ENCODE results near the gene DOCK3. TPM values are rescaled to one million over a fixed set of nuclear protein-coding genes. Genes with fewer than 3 reads are reported as not detected.
"Not testable (repeated sequence)": the region's sequence is repeated elsewhere in the genome, so short reads cannot be mapped to it uniquely, and the experiment has no call there.

The DOCK3 gene
- total and polyA plus RNA-seq, 5 donors, result 1.9 to 5.2 (median 4.2) TPM

- ATAC-seq; H3K9me3 ChIP-seq (ENCODE audit: control insufficient read depth, low read length); H3K27ac ChIP-seq (ENCODE audit: low read length); H3K27me3 ChIP-seq (ENCODE audit: control insufficient read depth, insufficient read depth); H3K4me3 ChIP-seq (ENCODE audit: low read length); H3K4me1 ChIP-seq (ENCODE audit: control insufficient read depth, insufficient read depth, low read length); DNase-seq: not testable (repeated sequence)
- intact Hi-C loops (cut with DNase I), result loop anchor here in 1 of 4 donors (10.0 kb wide), 1 partner anchor 186 kb away; no protein-coding TSS in a partner anchor
- WGBS, result 88% methylated on average over 4 of the region's 4 CpGs
Measured at GRCh38 chr3:50688602-50689001, 13.9 kb downstream of the DOCK3 start.

GRCh38 chr3:50689558-50689957, 14.8 kb downstream of the DOCK3 start:
- H3K27me3 ChIP-seq (ENCODE audit: control insufficient read depth, insufficient read depth), result no peaks in the 10 kb centered on the region
- H3K27ac ChIP-seq (ENCODE audit: low read length), result no peak overlapping the region
- WGBS, result 43% methylated on average over 6 of the region's 6 CpGs
- no peak overlapping the region for H3K4me3 ChIP-seq (ENCODE audit: low read length)
- DNase-seq (no peak), ATAC-seq (no peak)
- H3K9me3 ChIP-seq (ENCODE audit: control insufficient read depth, low read length), result no peaks in the 10 kb centered on the region
- intact Hi-C loops (cut with DNase I), result loop anchor here in 1 of 4 donors (10.0 kb wide), 1 partner anchor 185 kb away; no protein-coding TSS in a partner anchor
- peaks cover 3% of the 10 kb centered on the region for H3K4me1 ChIP-seq (ENCODE audit: control insufficient read depth, insufficient read depth, low read length)

- intact Hi-C loops (cut with DNase I), result no loop called here
- WGBS, result 67% methylated on average over 2 of the region's 2 CpGs
Measured at GRCh38 chr3:50695031-50695430, 20.3 kb downstream of the DOCK3 start.

GRCh38 chr3:50696276-50696675, 21.5 kb downstream of the DOCK3 start:
- H3K4me3 ChIP-seq (ENCODE audit: low read length), result no peak overlapping the region
- no peak for DNase-seq
- H3K9me3 ChIP-seq (ENCODE audit: control insufficient read depth, low read length), result no peaks in the 10 kb centered on the region
- no peaks in the 10 kb centered on the region for H3K27me3 ChIP-seq (ENCODE audit: control insufficient read depth, insufficient read depth)
- no peaks in the 10 kb centered on the region for H3K4me1 ChIP-seq (ENCODE audit: control insufficient read depth, insufficient read depth, low read length)
- ATAC-seq, result no peak
- no peak overlapping the region for H3K27ac ChIP-seq (ENCODE audit: low read length)
- intact Hi-C loops (cut with DNase I), result no loop called here
- 87% methylated on average over 3 of the region's 3 CpGs for WGBS

More at GRCh38 chr3:50695031-50695430, 20.3 kb downstream of the DOCK3 start:
- Histone ChIP-seq H3K27ac (ENCODE audit: low read length) (no peak overlapping the region), H3K4me3 (ENCODE audit: low read length) (no peak overlapping the region), H3K27me3 (ENCODE audit: control insufficient read depth, insufficient read depth) (no peaks in the 10 kb centered on the region), H3K9me3 (ENCODE audit: control insufficient read depth, low read length) (no peaks in the 10 kb centered on the region), H3K4me1 (ENCODE audit: control insufficient read depth, insufficient read depth, low read length) (no peaks in the 10 kb centered on the region)
- DNase-seq (no peak), ATAC-seq (no peak)

GRCh38 chr3:50698269-50698668, 23.5 kb downstream of the DOCK3 start:
- no peaks in the 10 kb centered on the region for H3K4me1 ChIP-seq (ENCODE audit: control insufficient read depth, insufficient read depth, low read length)
- 92% methylated on average over 2 of the region's 2 CpGs for WGBS
- DNase-seq (no peak), ATAC-seq (no peak)
- H3K4me3 ChIP-seq (ENCODE audit: low read length), result no peak overlapping the region
- no peaks in the 10 kb centered on the region for H3K27me3 ChIP-seq (ENCODE audit: control insufficient read depth, insufficient read depth)
- no peaks in the 10 kb centered on the region for H3K9me3 ChIP-seq (ENCODE audit: control insufficient read depth, low read length)
- H3K27ac ChIP-seq (ENCODE audit: low read length), result no peak overlapping the region
- intact Hi-C loops (cut with DNase I), result no loop called here

GRCh38 chr3:50708620-50709019, 33.9 kb downstream of the DOCK3 start:
- H3K4me3 ChIP-seq (ENCODE audit: low read length), result no peak overlapping the region
- DNase-seq (no peak), ATAC-seq (no peak)
- H3K4me1 ChIP-seq (ENCODE audit: control insufficient read depth, insufficient read depth, low read length), result no peaks in the 10 kb centered on the region
- H3K27ac ChIP-seq (ENCODE audit: low read length), result no peak overlapping the region
- H3K27me3 ChIP-seq (ENCODE audit: control insufficient read depth, insufficient read depth), result no peaks in the 10 kb centered on the region
- H3K9me3 ChIP-seq (ENCODE audit: control insufficient read depth, low read length), result no peaks in the 10 kb centered on the region
- 36% methylated on average over 4 of the region's 4 CpGs for WGBS
- intact Hi-C loops (cut with DNase I), result no loop called here

- WGBS, result 48% methylated on average over 4 of the region's 4 CpGs
- no peaks in the 10 kb centered on the region for H3K4me1 ChIP-seq (ENCODE audit: control insufficient read depth, insufficient read depth, low read length)
- H3K9me3 ChIP-seq (ENCODE audit: control insufficient read depth, low read length), result no peaks in the 10 kb centered on the region
- DNase-seq (no peak), ATAC-seq (no peak)
- intact Hi-C loops (cut with DNase I), result no loop called here
- no peaks in the 10 kb centered on the region for H3K27me3 ChIP-seq (ENCODE audit: control insufficient read depth, insufficient read depth)
- H3K4me3 ChIP-seq (ENCODE audit: low read length), result no peak overlapping the region
- H3K27ac ChIP-seq (ENCODE audit: low read length), result no peak overlapping the region
Measured at GRCh38 chr3:50714946-50715345, 40.2 kb downstream of the DOCK3 start.

GRCh38 chr3:50724831-50725230, 50.1 kb downstream of the DOCK3 start:
- ATAC-seq (no peak), DNase-seq (no peak)
- Histone ChIP-seq H3K4me1 (ENCODE audit: control insufficient read depth, insufficient read depth, low read length) (no peaks in the 10 kb centered on the region), H3K27me3 (ENCODE audit: control insufficient read depth, insufficient read depth) (no peaks in the 10 kb centered on the region), H3K27ac (ENCODE audit: low read length) (no peak overlapping the region), H3K4me3 (ENCODE audit: low read length) (no peak overlapping the region), H3K9me3 (ENCODE audit: control insufficient read depth, low read length) (no peaks in the 10 kb centered on the region)
- 79% methylated on average over 4 of the region's 4 CpGs for WGBS
- intact Hi-C loops (cut with DNase I), result no loop called here

- H3K4me3 ChIP-seq (ENCODE audit: low read length), result no peak overlapping the region
- no peak for DNase-seq
- 0% methylated on average over 1 of the region's 1 CpG for WGBS
- H3K9me3 ChIP-seq (ENCODE audit: control insufficient read depth, low read length), result no peaks in the 10 kb centered on the region
- no peak overlapping the region for H3K27ac ChIP-seq (ENCODE audit: low read length)
- H3K4me1 ChIP-seq (ENCODE audit: control insufficient read depth, insufficient read depth, low read length), result no peaks in the 10 kb centered on the region
- intact Hi-C loops (cut with DNase I), result no loop called here
- no peaks in the 10 kb centered on the region for H3K27me3 ChIP-seq (ENCODE audit: control insufficient read depth, insufficient read depth)
- no peak for ATAC-seq
Measured at GRCh38 chr3:50734985-50735384, 60.3 kb downstream of the DOCK3 start.

GRCh38 chr3:50737193-50737905, 62.6 kb downstream of the DOCK3 start:
- no peak overlapping the region for H3K27ac ChIP-seq (ENCODE audit: low read length)
- intact Hi-C loops (cut with DNase I), result no loop called here
- no peaks in the 10 kb centered on the region for H3K27me3 ChIP-seq (ENCODE audit: control insufficient read depth, insufficient read depth)
- DNase-seq (no peak), ATAC-seq (no peak)
- no peaks in the 10 kb centered on the region for H3K9me3 ChIP-seq (ENCODE audit: control insufficient read depth, low read length)
- no peaks in the 10 kb centered on the region for H3K4me1 ChIP-seq (ENCODE audit: control insufficient read depth, insufficient read depth, low read length)
- no peak overlapping the region for H3K4me3 ChIP-seq (ENCODE audit: low read length)
- WGBS, result 77% methylated on average over 1 of the region's 1 CpG

GRCh38 chr3:50737906-50738598, 63.3 kb downstream of the DOCK3 start:
- no peaks in the 10 kb centered on the region for H3K4me1 ChIP-seq (ENCODE audit: control insufficient read depth, insufficient read depth, low read length)
- ATAC-seq, result no peak
- WGBS, result 74% methylated on average over 6 of the region's 6 CpGs
- H3K27me3 ChIP-seq (ENCODE audit: control insufficient read depth, insufficient read depth), result no peaks in the 10 kb centered on the region
- H3K9me3 ChIP-seq (ENCODE audit: control insufficient read depth, low read length), result no peaks in the 10 kb centered on the region
- intact Hi-C loops (cut with DNase I), result no loop called here
- H3K27ac ChIP-seq (ENCODE audit: low read length), result no peak overlapping the region
- no peak for DNase-seq
- H3K4me3 ChIP-seq (ENCODE audit: low read length), result no peak overlapping the region
